ENCODE measurements around the gene MT1G.

DNA sequence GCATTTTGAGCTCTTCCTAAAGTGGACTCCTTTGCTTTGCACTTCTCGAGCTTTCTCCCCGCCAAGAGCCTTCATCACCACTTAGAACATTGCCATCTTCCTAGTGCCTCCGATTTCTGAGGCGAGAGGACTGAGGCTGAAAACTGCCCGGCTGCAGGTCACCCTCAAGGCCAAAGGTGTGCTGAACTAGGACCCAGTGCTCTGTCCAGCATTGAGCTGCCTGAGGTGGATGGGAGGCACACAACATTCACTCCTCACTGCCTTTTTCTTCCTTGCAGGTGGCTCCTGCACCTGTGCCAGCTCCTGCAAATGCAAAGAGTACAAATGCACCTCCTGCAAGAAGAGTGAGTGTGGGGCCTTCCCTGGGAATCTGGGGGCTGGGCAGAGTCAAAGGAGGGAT, 24.0 kb downstream of the MT1G start:
- TF ChIP-seq EZH2 (IDR thresholded peaks at IDR 0.05; ENCODE audit: low read length) (no peak), CTCF (optimal IDR thresholded peaks at IDR 0.05 in 1 of 3, IDR thresholded peaks at IDR 0.05 in 1 of 3, conservative IDR thresholded peaks at IDR 0.05 in 1 of 3; ENCODE audit: extremely low read depth in 1 of 3, insufficient read depth in 2 of 3, low read length in 3 of 3) (no peak)
